ENCODE data around the gene CLDN22. TPM values are rescaled to one million over a fixed set of nuclear protein-coding genes. Genes with fewer than 3 reads are reported as not detected.

CLDN22 gene
- total and polyA plus RNA-seq, 2 experiments from 2014 or later = not detected

GRCh38 chr4:183287677-183288076 is 32.4 kb downstream of the CLDN22 start:
- DNase-seq (ENCODE audit: low spot score) = no peak
- H3K4me2 ChIP-seq = peak overlapping the region; percentile 57
- H3K27me3 ChIP-seq = no peaks in the 10 kb centered on the region
- no peaks in the 10 kb centered on the region for H3K9me2 ChIP-seq (replicated peaks; ENCODE audit: insufficient read depth)
- peaks cover 18% of the 10 kb centered on the region for H3K4me1 ChIP-seq (ENCODE audit: insufficient read depth)
- no peak for TF ChIP-seq EZH2phosphoT487 (IDR thresholded peaks at IDR 0.05; ENCODE audit: low read depth, severe bottlenecking, unreplicated experiment)
- H3K36me3 ChIP-seq (replicated peaks; ENCODE audit: insufficient read depth, low read depth) = no peaks in the 10 kb centered on the region
- no peak overlapping the region for H3K4me3 ChIP-seq
- H3K79me2 ChIP-seq = no peaks in the 10 kb centered on the region
- H2AFZ ChIP-seq = no peak overlapping the region
- 90% methylated on average over 6 of the region's 6 CpGs for WGBS (ENCODE audit: low lambda C conversion rate, missing lambda C conversion rate)
- no peaks in the 10 kb centered on the region for H3K9me3 ChIP-seq (ENCODE audit: low read depth)
- no peaks in the 10 kb centered on the region for H4K20me1 ChIP-seq (ENCODE audit: insufficient read depth, poor library complexity, severe bottlenecking)
- H3K27ac ChIP-seq = peak overlapping the region; percentile 48

- H3K27me3 ChIP-seq = no peaks in the 10 kb centered on the region
- H3K27ac ChIP-seq = peak overlapping the region; percentile 48
- H3K9me3 ChIP-seq (ENCODE audit: low read depth) = no peaks in the 10 kb centered on the region
- no peaks in the 10 kb centered on the region for H3K9me2 ChIP-seq (replicated peaks; ENCODE audit: insufficient read depth)
- no peaks in the 10 kb centered on the region for H4K20me1 ChIP-seq (ENCODE audit: insufficient read depth, poor library complexity, severe bottlenecking)
- peak overlapping the region; percentile 57 for H3K4me2 ChIP-seq
- TF ChIP-seq CTCF (IDR thresholded peaks at IDR 0.05; ENCODE audit: poor library complexity) = no peak
- no peak for TF ChIP-seq EZH2phosphoT487 (IDR thresholded peaks at IDR 0.05; ENCODE audit: low read depth, severe bottlenecking, unreplicated experiment)
- no peak for TF ChIP-seq EZH2 (IDR thresholded peaks at IDR 0.05; ENCODE audit: borderline replicate concordance)
- no peak for DNase-seq (ENCODE audit: low spot score)
- H3K79me2 ChIP-seq = no peaks in the 10 kb centered on the region
- H2AFZ ChIP-seq = no peak overlapping the region
- peaks cover 18% of the 10 kb centered on the region for H3K4me1 ChIP-seq (ENCODE audit: insufficient read depth)
- WGBS (ENCODE audit: low lambda C conversion rate, missing lambda C conversion rate) = 57% methylated on average over 2 of the region's 2 CpGs
- H3K36me3 ChIP-seq (replicated peaks; ENCODE audit: insufficient read depth, low read depth) = no peaks in the 10 kb centered on the region
- no peak overlapping the region for H3K4me3 ChIP-seq
These were observed 32.8 kb downstream of the CLDN22 start for GRCh38 chr4:183287309-183287659.

- WGBS (ENCODE audit: low lambda C conversion rate, missing lambda C conversion rate) = 96% methylated on average over 11 of the region's 11 CpGs
- peak overlapping the region; percentile 48 for H3K27ac ChIP-seq
These were observed 33.3 kb downstream of the CLDN22 start for GRCh38 chr4:183286590-183287308.

More at GRCh38 chr4:183286590-183287308, 33.3 kb downstream of the CLDN22 start:
- no peaks in the 10 kb centered on the region for H3K79me2 ChIP-seq
- no peak overlapping the region for H2AFZ ChIP-seq
- TF ChIP-seq CTCF (IDR thresholded peaks at IDR 0.05; ENCODE audit: poor library complexity) (no peak), EZH2phosphoT487 (IDR thresholded peaks at IDR 0.05; ENCODE audit: low read depth, severe bottlenecking, unreplicated experiment) (no peak), EZH2 (IDR thresholded peaks at IDR 0.05; ENCODE audit: borderline replicate concordance) (no peak)
- H3K27me3 ChIP-seq = no peaks in the 10 kb centered on the region
- H3K9me2 ChIP-seq (replicated peaks; ENCODE audit: insufficient read depth) = no peaks in the 10 kb centered on the region
- no peaks in the 10 kb centered on the region for H3K36me3 ChIP-seq (replicated peaks; ENCODE audit: insufficient read depth, low read depth)
- H3K4me3 ChIP-seq = no peak overlapping the region
- peaks cover 21% of the 10 kb centered on the region for H3K4me1 ChIP-seq (ENCODE audit: insufficient read depth)
- no peaks in the 10 kb centered on the region for H4K20me1 ChIP-seq (ENCODE audit: insufficient read depth, poor library complexity, severe bottlenecking)
- H3K4me2 ChIP-seq = peak overlapping the region; percentile 57
- no peaks in the 10 kb centered on the region for H3K9me3 ChIP-seq (ENCODE audit: low read depth)
- DNase-seq (ENCODE audit: low spot score) = no peak

All from hepatocyte (in vitro differentiated cells).